Mesodermal cell (in vitro differentiated cells): ENCODE results near the gene NEK11.
"Not testable (repeated sequence)": the region's sequence is repeated elsewhere in the genome, so short reads cannot be mapped to it uniquely, and the experiment has no call there.

Experiments used
- H3K27ac ChIP-seq: 2 replicates; pipeline ENCODE4 v1.7.0; 2013; ENCODE audit warnings: mild to moderate bottlenecking, low read depth, low read length, moderate library complexity; ENCODE audit not compliant: severe bottlenecking
- H3K36me3 ChIP-seq: 2 replicates; pipeline ENCODE4 v1.7.1; 2013; ENCODE audit warnings: mild to moderate bottlenecking, low read length, moderate library complexity; ENCODE audit not compliant: control insufficient read depth, insufficient read depth
- H3K4me1 ChIP-seq: one replicate; pipeline ENCODE4 v1.7.1; 2013; ENCODE audit warnings: mild to moderate bottlenecking, low read length; ENCODE audit not compliant: insufficient read depth, control insufficient read depth, poor library complexity, severe bottlenecking
- H3K4me3 ChIP-seq: 2 replicates; pipeline ENCODE4 v1.7.0; 2013; ENCODE audit warnings: low read length, control low read depth, mild to moderate bottlenecking; ENCODE audit not compliant: insufficient read depth, poor library complexity, severe bottlenecking; ENCODE audit errors: extremely low read depth
- H3K9me3 ChIP-seq: 2 replicates; pipeline ENCODE4 v1.7.1; 2013; ENCODE audit warnings: mild to moderate bottlenecking, low read length, moderate library complexity; ENCODE audit not compliant: control insufficient read depth
- WGBS, 2 experiments: methylation state at CpG; one replicate each; pipeline ENCODE4 v1.1.5; 2013; ENCODE audit warnings: missing lambda C conversion rate in 2 of 2; ENCODE audit not compliant: insufficient coverage in 2 of 2; 5-methylcytosine and 5-hydroxymethylcytosine counted together

NEK11 gene

DNA sequence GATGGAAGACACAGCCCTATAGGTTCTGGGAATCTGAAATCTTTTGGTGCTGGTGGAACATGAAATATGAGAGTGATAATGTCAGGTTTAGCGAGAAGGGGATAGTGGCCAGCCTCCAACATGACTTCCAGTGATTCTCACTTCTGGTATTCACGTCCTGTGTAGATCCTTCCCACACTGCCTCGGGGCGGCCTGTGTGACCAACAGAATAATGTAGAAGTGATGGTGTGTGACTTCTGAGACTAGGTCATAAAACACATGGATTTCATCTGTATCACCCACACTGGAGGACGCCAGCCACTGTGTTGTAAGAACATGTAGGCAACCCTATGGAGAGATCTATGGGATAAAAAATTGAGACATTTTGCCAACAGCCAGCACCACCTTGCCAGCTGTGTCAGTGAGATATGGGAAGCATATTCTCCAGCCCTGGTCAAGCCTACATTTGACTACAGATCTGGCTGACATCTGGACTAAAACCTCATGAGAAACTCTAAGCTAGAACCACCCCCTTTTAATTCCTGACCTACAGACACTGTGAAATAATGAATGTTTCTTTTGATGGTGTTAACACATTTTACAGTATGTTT lies 329.4 kb downstream of the NEK11 start:
- H3K36me3 ChIP-seq = no peaks in the 10 kb centered on the region
- H3K9me3 ChIP-seq = no peaks in the 10 kb centered on the region
- no peak overlapping the region for H3K4me3 ChIP-seq
- no peaks in the 10 kb centered on the region for H3K4me1 ChIP-seq
- H3K27ac ChIP-seq = no peak overlapping the region
- WGBS, 2 experiments = 76% methylated on average over 2 of the region's 5 CpGs; no CpG with 5 or more reads in 1 of the 2 experiments

DNA sequence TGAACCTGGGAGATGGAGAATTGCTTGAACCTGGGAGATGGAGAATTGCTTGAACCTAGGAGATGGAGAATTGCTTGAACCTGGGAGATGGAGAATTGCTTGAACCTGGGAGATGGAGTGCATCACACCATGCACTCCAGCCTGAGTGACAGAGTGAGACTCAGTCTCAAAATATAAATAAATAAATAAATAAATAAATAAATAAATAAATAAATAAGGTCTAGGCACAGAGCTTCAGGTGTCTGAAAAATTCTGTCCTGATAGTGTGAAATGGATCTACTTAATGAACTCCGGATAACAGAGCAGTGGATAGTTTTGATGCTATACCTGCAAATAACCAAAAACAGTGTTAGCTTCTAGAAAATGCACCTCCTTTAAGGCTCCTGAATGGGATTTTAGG lies 330.6 kb downstream of the NEK11 start:
- H3K36me3 ChIP-seq = no peaks in the 10 kb centered on the region
- peaks cover under 1% of the 10 kb centered on the region for H3K4me1 ChIP-seq
- H3K4me3 ChIP-seq = no peak overlapping the region
- no peak overlapping the region for H3K27ac ChIP-seq
- WGBS, 2 experiments = no CpG with 5 or more reads among the region's 1 CpG
- H3K9me3 ChIP-seq = no peaks in the 10 kb centered on the region

DNA sequence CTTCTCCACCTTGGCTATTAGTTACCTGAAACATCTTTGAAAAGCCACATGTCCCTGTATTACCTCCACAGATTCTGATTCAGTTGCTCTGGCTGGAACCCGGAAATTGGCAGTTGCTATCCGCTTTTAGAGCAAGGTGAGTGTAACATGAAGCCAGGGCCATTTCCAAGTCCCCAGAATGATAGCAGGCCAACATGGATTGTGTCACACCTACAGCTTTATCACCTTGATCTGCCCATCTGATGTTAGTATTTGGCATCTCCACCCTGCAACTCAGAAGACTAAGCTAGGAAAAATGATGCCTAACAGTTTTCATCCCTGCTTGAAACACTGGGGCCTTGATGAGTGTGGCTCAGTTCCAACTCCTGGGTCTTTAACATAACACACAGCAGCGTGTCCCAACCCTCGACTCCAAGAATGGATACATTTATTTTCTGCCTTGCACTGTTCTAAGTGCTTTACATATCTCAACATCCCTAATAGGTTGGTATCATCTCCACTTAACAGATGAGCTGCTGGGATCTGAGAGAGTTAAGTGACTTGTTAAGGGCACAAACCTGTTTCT lies 333.6 kb downstream of the NEK11 start:
- H3K9me3 ChIP-seq = no peaks in the 10 kb centered on the region
- H3K27ac ChIP-seq = no peak overlapping the region
- WGBS, 2 experiments = 92 to 93% methylated on average over 3 to 4 of the region's 4 CpGs
- no peak overlapping the region for H3K4me3 ChIP-seq
- H3K36me3 ChIP-seq = no peaks in the 10 kb centered on the region
- H3K4me1 ChIP-seq = peaks cover 2% of the 10 kb centered on the region

DNA sequence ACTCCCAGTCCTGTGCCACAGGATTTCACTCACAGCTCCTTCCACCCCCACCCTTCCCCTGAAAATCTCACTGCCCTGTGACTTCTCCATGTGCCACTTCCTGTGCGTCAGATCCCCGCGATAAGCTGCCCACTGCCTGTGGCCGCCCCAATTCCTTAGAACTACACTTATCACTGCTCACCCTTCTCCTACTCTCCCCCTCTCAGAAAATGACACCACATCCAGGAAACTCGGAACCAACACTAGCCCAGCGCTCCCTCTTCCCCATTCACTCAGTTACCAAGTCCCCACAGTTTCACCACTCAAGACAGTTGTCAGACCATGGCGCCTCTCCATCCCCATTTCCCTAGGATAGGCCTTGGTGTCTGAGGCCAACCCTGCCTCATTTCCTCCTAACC lies 334.4 kb downstream of the NEK11 start:
- H3K36me3 ChIP-seq, H3K4me1 ChIP-seq, H3K4me3 ChIP-seq, H3K27ac ChIP-seq, H3K9me3 ChIP-seq: not testable (repeated sequence)
- WGBS, 2 experiments = 86 to 89% methylated on average over 3 to 6 of the region's 7 CpGs

DNA sequence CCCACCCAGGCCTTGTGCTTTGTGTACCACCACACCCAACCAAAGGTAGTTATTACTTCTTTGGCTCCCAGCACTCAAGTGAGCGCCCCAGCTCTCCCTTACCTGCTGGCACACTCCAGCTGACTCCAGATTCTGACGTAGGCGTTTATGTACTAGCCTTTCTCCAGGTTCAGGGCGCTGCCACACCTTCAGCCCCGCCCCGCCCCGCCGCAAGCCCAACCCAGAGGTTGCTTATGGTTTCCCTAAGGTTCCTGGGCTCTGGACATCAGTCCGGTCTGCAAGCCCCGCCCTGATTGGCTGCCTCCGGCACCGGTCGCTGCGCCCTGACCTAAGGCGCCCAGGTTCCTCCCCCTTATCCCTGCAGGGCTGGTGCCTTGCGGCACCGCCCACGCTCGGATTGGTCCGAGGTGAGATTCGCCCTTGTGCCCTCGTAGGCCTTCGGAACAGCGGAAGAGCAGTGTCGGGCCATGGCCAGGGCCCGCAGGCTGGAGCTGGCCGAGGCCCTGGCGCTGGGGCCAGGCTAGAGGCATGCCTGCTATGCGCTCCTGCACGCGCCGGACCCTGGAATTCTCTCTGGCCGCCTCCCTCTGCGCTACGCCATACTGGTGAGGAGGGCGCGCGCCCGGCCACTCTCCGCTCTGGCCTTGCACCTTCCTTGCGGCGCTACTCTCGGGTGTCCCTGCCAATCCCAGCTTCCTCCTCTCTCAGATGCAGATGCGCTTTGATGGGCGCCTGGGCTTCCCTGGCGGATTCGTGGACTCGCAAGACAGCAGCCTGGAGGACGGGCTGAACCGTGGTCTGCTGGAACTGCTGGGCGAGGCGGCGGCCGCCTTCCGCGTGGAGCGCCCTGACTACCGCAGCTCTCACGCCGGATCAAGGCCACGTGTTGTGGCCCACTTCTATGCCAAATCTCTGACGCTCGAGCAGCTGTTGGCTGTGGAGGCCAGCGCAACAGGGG lies 335.1 kb downstream of the NEK11 start:
- 46 to 52% methylated on average over 40 to 63 of the region's 64 CpGs for WGBS, 2 experiments
- H3K27ac ChIP-seq = no peak overlapping the region

DNA sequence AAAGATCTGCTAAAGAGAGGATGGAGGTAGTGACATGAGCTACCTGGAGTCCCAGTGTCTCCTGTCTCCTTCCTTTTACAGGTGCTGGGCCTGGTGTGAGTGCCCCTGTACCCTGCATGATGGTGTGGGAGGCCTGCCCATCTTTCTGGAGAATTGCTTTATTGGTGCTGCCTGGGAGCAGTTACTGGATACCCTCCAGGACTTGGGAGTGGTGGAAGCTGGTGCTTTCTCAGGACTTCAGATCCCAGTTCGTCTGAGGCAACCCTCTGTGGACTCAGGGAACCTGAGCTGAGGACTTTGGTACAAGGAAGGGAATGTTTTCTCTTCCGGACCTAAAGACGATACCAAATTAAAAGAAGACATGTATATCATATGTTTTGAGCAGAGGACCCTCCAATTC lies 336.6 kb downstream of the NEK11 start:
- 93 to 100% methylated on average over 1 to 3 of the region's 3 CpGs for WGBS, 2 experiments
- Histone ChIP-seq H3K36me3 (no peaks in the 10 kb centered on the region), H3K4me1 (peaks cover 2% of the 10 kb centered on the region), H3K4me3 (no peak overlapping the region), H3K27ac (no peak overlapping the region), H3K9me3 (no peaks in the 10 kb centered on the region)

More for the DNA sequence above, 335.1 kb downstream of the NEK11 start:
- no peaks in the 10 kb centered on the region for H3K36me3 ChIP-seq
- peaks cover 2% of the 10 kb centered on the region for H3K4me1 ChIP-seq
- no peaks in the 10 kb centered on the region for H3K9me3 ChIP-seq
- H3K4me3 ChIP-seq = peak overlapping the region; percentile 25

DNA sequence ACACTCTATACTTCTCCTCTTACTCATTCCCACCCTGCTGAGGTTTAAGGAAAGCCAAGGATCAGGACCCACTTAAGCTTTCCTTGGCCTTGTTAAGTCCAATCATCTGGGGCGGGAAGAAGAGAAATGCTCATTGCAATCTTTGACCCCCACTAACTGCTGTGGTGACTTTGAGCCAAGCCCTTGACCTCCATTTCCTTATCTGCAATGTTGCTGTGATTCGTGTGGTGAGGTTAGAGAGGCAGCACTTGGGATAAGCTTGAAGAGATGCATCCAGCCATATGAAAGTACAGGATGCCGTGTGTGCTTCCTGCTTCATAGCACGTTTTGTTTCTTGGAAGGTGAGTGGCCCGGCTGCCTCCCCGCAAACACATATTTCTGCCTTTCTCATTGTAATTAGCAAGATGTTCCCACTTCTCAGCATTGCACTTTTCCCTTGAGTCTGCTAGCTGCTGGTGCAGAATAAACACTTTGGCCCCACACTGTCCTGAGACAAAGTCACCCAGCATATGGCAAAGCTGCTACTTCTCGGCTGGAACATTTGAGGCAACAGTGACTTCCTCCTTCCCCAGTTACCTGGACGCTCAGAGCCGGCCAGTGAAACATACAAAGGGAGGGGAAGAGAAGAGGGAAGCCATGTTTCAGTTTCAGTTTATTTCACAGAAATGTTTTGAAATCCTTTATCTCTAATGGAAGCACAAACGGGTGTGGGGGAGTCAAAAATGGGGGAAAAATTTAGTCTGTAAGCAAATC lies 344.4 kb downstream of the NEK11 start:
- WGBS, 2 experiments = 82 to 93% methylated on average over 7 of the region's 10 CpGs
- Histone ChIP-seq H3K27ac (no peak overlapping the region), H3K4me3 (no peak overlapping the region), H3K4me1 (no peaks in the 10 kb centered on the region), H3K9me3 (no peaks in the 10 kb centered on the region), H3K36me3 (no peaks in the 10 kb centered on the region)

DNA sequence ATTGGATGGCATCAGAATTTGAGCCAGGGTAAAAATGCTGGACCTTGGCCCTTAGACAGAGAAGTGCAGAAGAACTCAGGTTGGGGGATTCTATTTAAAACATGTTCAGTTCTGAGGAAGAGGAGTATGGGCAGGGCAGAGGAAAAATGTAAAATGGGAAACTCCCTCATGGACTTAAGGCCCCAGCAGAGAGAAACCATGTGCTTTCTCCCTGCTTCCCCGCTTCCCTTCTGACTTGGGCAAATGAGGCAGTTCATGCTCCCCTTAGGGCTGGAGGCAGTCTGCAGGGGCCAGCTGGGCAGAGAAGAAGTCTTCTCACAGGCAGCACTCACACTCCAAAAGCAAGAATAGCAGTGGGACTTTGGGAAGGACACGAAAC lies 345.0 kb downstream of the NEK11 start:
- H3K4me3 ChIP-seq = no peak overlapping the region
- H3K4me1 ChIP-seq = no peaks in the 10 kb centered on the region
- no peaks in the 10 kb centered on the region for H3K36me3 ChIP-seq
- H3K9me3 ChIP-seq = no peaks in the 10 kb centered on the region
- 86 to 100% methylated on average over 1 to 2 of the region's 2 CpGs for WGBS, 2 experiments
- H3K27ac ChIP-seq = no peak overlapping the region

DNA sequence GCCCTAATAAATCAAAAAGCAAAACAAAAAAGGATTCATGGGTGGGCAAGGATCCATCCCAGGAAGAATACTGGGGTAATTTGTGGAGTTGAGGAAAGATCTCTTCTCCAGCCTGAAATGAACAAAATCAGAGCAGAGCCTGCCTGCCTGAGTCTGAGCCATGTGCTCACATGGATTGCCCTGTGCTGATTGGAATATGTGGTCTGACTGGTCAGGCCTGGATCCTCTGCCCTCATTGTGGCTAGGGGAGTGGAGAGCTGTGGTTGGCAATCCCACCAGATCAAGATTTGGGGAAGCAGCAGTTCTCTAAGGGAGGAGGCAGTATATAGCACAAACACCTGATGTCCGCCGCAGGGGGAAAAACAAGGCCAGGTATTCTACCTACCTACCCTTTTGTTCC lies 348.1 kb downstream of the NEK11 start:
- Histone ChIP-seq H3K27ac (no peak overlapping the region), H3K4me1 (no peaks in the 10 kb centered on the region), H3K4me3 (no peak overlapping the region), H3K36me3 (no peaks in the 10 kb centered on the region), H3K9me3 (no peaks in the 10 kb centered on the region)
- 100% methylated on average over 1 to 2 of the region's 2 CpGs for WGBS, 2 experiments

DNA sequence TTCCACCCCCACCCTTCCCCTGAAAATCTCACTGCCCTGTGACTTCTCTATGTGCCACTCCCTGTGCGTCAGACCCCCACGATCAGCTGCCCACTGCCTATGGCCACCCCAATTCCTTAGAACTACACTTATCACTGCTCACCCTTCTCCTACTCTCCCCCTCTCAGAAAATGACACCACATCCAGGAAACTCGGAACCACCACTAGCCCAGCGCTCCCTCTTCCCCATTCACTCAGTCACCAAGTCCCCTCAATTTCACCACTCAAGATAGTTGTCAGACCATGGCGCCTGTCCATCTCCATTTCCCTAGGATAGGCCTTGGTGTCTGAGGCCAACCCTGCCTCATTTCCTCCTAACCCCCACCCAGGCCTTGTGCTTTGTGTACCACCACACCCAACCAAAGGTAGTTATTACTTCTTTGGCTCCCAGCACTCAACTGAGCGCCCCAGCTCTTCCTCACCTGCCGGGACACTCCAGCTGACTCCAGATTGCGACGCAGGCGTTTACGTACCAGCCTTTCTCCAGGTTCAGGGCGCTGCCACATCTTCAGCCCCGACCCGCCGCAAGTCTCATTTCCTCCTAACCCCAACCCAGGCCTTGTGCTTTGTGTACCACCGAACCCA lies 354.3 kb downstream of the NEK11 start:
- not testable (repeated sequence) for H3K4me1 ChIP-seq, H3K9me3 ChIP-seq
- Histone ChIP-seq H3K4me3 (peak overlapping the region; percentile 73), H3K27ac (peak overlapping the region; percentile 91), H3K36me3 (peaks cover 19% of the 10 kb centered on the region)
- WGBS, 2 experiments = 31 to 48% methylated on average over 14 to 15 of the region's 16 CpGs
